IMR-90 (cell line): Measurements from ENCODE around the gene ATP1A4. TPM values are rescaled to one million over a fixed set of nuclear protein-coding genes. Genes with fewer than 3 reads are reported as not detected.

Source experiments
- ATAC-seq: fragments of 200-7000 bp; cut with Tn5 transposase; 2 replicates; pipeline ENCODE4 v1.9.1; 2020; ENCODE audit warnings: low read depth, mild to moderate bottlenecking, moderate library complexity
- BruUV-seq: library from RNA; stranded (reverse); fragments of 400-500 nt; replicated peaks from 2 replicates; lab custom pipeline; 2021; lab: Mats Ljungman, UMichigan
- CTCF ChIA-PET: fragments of 300-600 bp; formaldehyde crosslinking; extraction: SDS; loops from one replicate; lab custom pipeline; 2021; ENCODE audit warnings: antibody characterized with exemption; lab: Yijun Ruan, JAX
- POLR2A ChIA-PET: fragments of 300-600 bp; sonication (Branson Sonifier 250); formaldehyde crosslinking; loops from one replicate; lab custom pipeline; 2022; ENCODE audit warnings: antibody characterized with exemption; ENCODE audit not compliant: unreplicated experiment; lab: Charles Lee
- DNase-seq: peaks from one replicate; pipeline ENCODE4 v3.0.0; 2013
- H2AFZ ChIP-seq: replicated peaks from 2 replicates; pipeline ENCODE3; 2013; ENCODE audit warnings: low read length, mild to moderate bottlenecking; ENCODE audit not compliant: poor library complexity
- H2AK5ac ChIP-seq: 2 replicates; pipeline ENCODE4 v1.6.1; 2013; ENCODE audit warnings: low read depth, low read length, inconsistent platforms
- H2AK9ac ChIP-seq: replicated peaks from 2 replicates; pipeline ENCODE3; 2013; ENCODE audit warnings: mild to moderate bottlenecking, low read depth, low read length, moderate library complexity; ENCODE audit not compliant: poor library complexity
- H2BK120ac ChIP-seq: 2 replicates; pipeline ENCODE4 v1.6.1; 2013; ENCODE audit warnings: low read depth, low read length, inconsistent platforms
- H2BK15ac ChIP-seq: 3 replicates; pipeline ENCODE4 v1.6.1; 2013; ENCODE audit warnings: low read depth, low read length, inconsistent platforms
- H2BK20ac ChIP-seq: 2 replicates; pipeline ENCODE4 v1.6.1; 2013; ENCODE audit warnings: low read depth, mild to moderate bottlenecking, inconsistent platforms, low read length, moderate library complexity
- H2BK5ac ChIP-seq: 2 replicates; pipeline ENCODE4 v1.6.1; 2013; ENCODE audit warnings: mild to moderate bottlenecking, low read depth, low read length, inconsistent platforms; ENCODE audit not compliant: poor library complexity, severe bottlenecking
- H3K14ac ChIP-seq: replicated peaks from 2 replicates; pipeline ENCODE4 v1.6.1; 2013; ENCODE audit warnings: low read depth, low read length, inconsistent platforms
- H3K18ac ChIP-seq: 2 replicates; pipeline ENCODE4 v1.6.1; 2013; ENCODE audit warnings: low read depth, low read length, control low read depth
- H3K23ac ChIP-seq: 2 replicates; pipeline ENCODE4 v1.6.1; 2013; ENCODE audit warnings: low read depth, low read length, inconsistent platforms
- H3K27ac ChIP-seq: 2 replicates; pipeline ENCODE4 v1.5.1; 2013; ENCODE audit warnings: mild to moderate bottlenecking, control low read depth, low read length; ENCODE audit not compliant: insufficient read depth
- H3K27me3 ChIP-seq: 2 replicates; pipeline ENCODE4 v1.6.1; 2013; ENCODE audit warnings: low read length; ENCODE audit not compliant: control insufficient read depth, insufficient read depth
- H3K36me3 ChIP-seq: 2 replicates; pipeline ENCODE4 v1.6.1; 2013; ENCODE audit warnings: low read length, mixed read lengths; ENCODE audit not compliant: control insufficient read depth, insufficient read depth
- H3K4ac ChIP-seq: 2 replicates; pipeline ENCODE4 v1.6.1; 2013; ENCODE audit warnings: low read depth, low read length, inconsistent platforms
- H3K4me1 ChIP-seq: 2 replicates; pipeline ENCODE4 v1.6.1; 2013; ENCODE audit warnings: low read length, mixed read lengths; ENCODE audit not compliant: control insufficient read depth, insufficient read depth
- H3K4me2 ChIP-seq: 2 replicates; pipeline ENCODE4 v1.6.1; 2013; ENCODE audit warnings: low read depth, mild to moderate bottlenecking, control low read depth, low read length, moderate library complexity
- H3K4me3 ChIP-seq: 2 replicates; pipeline ENCODE4 v1.5.1; 2013; ENCODE audit warnings: low read depth, mild to moderate bottlenecking, control low read depth, low read length, moderate library complexity; ENCODE audit not compliant: insufficient read depth
- H3K56ac ChIP-seq: 2 replicates; pipeline ENCODE4 v1.6.1; 2013; ENCODE audit warnings: low read length, inconsistent platforms; ENCODE audit not compliant: insufficient read depth; ENCODE audit errors: extremely low read depth
- H3K79me1 ChIP-seq, 2 experiments: 2 replicates each; pipeline ENCODE4 v1.6.1; 2013; ENCODE audit warnings: low read length in 2 of 2, inconsistent platforms in 1 of 2, low read depth in 1 of 2
- H3K9ac ChIP-seq: 2 replicates; pipeline ENCODE4 v1.6.1; 2013; ENCODE audit warnings: low read depth, low read length, control low read depth
- H3K9me1 ChIP-seq: 2 replicates; pipeline ENCODE4 v1.6.1; 2013; ENCODE audit warnings: low read length, inconsistent platforms; ENCODE audit not compliant: insufficient read depth
- H3K9me3 ChIP-seq: 2 replicates; pipeline ENCODE4 v1.6.1; 2013; ENCODE audit warnings: low read length; ENCODE audit not compliant: control insufficient read depth, insufficient read depth
- H4K20me1 ChIP-seq: 2 replicates; pipeline ENCODE4 v1.6.1; 2013; ENCODE audit warnings: low read length, inconsistent platforms; ENCODE audit not compliant: insufficient read depth
- H4K5ac ChIP-seq: 2 replicates; pipeline ENCODE4 v1.6.1; 2013; ENCODE audit warnings: mild to moderate bottlenecking, low read depth, low read length, control low read depth
- H4K8ac ChIP-seq, 2 experiments: 2 replicates each; pipeline ENCODE4 v1.6.1; 2013; ENCODE audit warnings: low read depth in 2 of 2, low read length in 2 of 2, control low read depth in 1 of 2, inconsistent platforms in 1 of 2
- H4K91ac ChIP-seq: 2 replicates; pipeline ENCODE4 v1.6.1; 2013; ENCODE audit warnings: low read depth, low read length, inconsistent platforms; ENCODE audit not compliant: insufficient read depth
- BHLHE40 ChIP-seq: fragments of 150-350 bp; IDR thresholded peaks from 2 replicates; pipeline ENCODE4 v1.6.1; 2016; ENCODE audit warnings: mild to moderate bottlenecking, low read depth, low read length
- CEBPB ChIP-seq: IDR thresholded peaks from 2 replicates; pipeline ENCODE4 v1.6.1; 2012; ENCODE audit warnings: low read depth, low read length, improper control_type of control experiment
- CHD1 ChIP-seq: IDR thresholded peaks from 2 replicates; pipeline ENCODE4 v1.6.1; 2012; ENCODE audit warnings: low read depth, low read length, improper control_type of control experiment
- FOS ChIP-seq: fragments of 150-350 bp; IDR thresholded peaks from 2 replicates; pipeline ENCODE4 v1.6.1; 2016; ENCODE audit warnings: low read depth, low read length
- MAFK ChIP-seq: IDR thresholded peaks from 2 replicates; pipeline ENCODE4 v1.6.1; 2012; ENCODE audit warnings: low read depth, low read length, improper control_type of control experiment
- MAZ ChIP-seq: IDR thresholded peaks from 2 replicates; pipeline ENCODE4 v1.6.1; 2012; ENCODE audit warnings: low read depth, mild to moderate bottlenecking, low read length, improper control_type of control experiment, moderate library complexity, borderline replicate concordance
- MXI1 ChIP-seq: IDR thresholded peaks from 2 replicates; pipeline ENCODE4 v1.6.1; 2012; ENCODE audit warnings: low read depth, mild to moderate bottlenecking, low read length, moderate library complexity, borderline replicate concordance
- NFE2L2 ChIP-seq: fragments of 150-350 bp; IDR thresholded peaks from 2 replicates; pipeline ENCODE4 v1.6.1; 2016; ENCODE audit warnings: low read depth, mild to moderate bottlenecking, low read length
- POLR2A ChIP-seq: IDR thresholded peaks from 2 replicates; pipeline ENCODE4 v1.6.1; 2012; ENCODE audit warnings: mild to moderate bottlenecking, low read depth, low read length
- RAD21 ChIP-seq: IDR thresholded peaks from 2 replicates; pipeline ENCODE4 v1.6.1; 2012; ENCODE audit warnings: low read length, improper control_type of control experiment
- RFX5 ChIP-seq: IDR thresholded peaks from 2 replicates; pipeline ENCODE4 v1.8.0; 2012; ENCODE audit warnings: low read depth, mild to moderate bottlenecking, low read length, moderate library complexity
- SMC3 ChIP-seq: fragments of 150-350 bp; IDR thresholded peaks from 2 replicates; pipeline ENCODE4 v1.6.1; 2016; ENCODE audit warnings: low read depth, mild to moderate bottlenecking, antibody characterized with exemption, low read length, moderate library complexity
- WGBS, 2 experiments: methylation state at CpG; one replicate each; pipeline versions ENCODE4 v1.1.5 to v1.1.7; 2013; ENCODE audit warnings: missing lambda C conversion rate in 2 of 2; ENCODE audit not compliant: insufficient read length in 1 of 2; ENCODE audit errors: extremely low coverage in 2 of 2; 5-methylcytosine and 5-hydroxymethylcytosine counted together
- dilution Hi-C: fragments of 300-500 bp; cut with HindIII; formaldehyde crosslinking; loops from one replicate; pipeline ENCODE4 v1.14.3; 2018; ENCODE audit warnings: low sequenced_read_pairs; ENCODE audit not compliant: unreplicated experiment
- in situ Hi-C: fragments of 300-500 bp; cut with MboI; formaldehyde crosslinking; loops from 3 replicates; pipeline ENCODE4 v1.14.3; 2019; ENCODE audit warnings: low sequenced_read_pairs, inconsistent platforms, mixed read lengths
- intact Hi-C: fragments of 100-400 bp; cut with micrococcal nuclease; formaldehyde crosslinking; loops from 2 replicates; pipeline ENCODE4 v1.10.0; 2022
- polyA plus RNA-seq, 3 experiments: library from polyadenylated mRNA; depleted of rRNA; stranded (reverse); fragments of >200 nt; gene quantifications; 2 replicates each; pipeline ENCODE4 v1.2.3, GENCODE V29; 2012; ENCODE audit warnings: low replicate concordance in 1 of 3
- total RNA-seq: library from RNA; depleted of rRNA; stranded (reverse); fragments of >200 nt; gene quantifications from 2 replicates; pipeline ENCODE4 v1.2.3, GENCODE V29; 2012
- TF ChIP-seq, protein P1 (sequence below): fragments of 150-350 bp; IDR thresholded peaks from 2 replicates; pipeline ENCODE4 v1.6.1; 2016; ENCODE audit warnings: low read depth, mild to moderate bottlenecking, low read length, moderate library complexity, borderline replicate concordance
- TF ChIP-seq, protein P2 (sequence below): fragments of 150-350 bp; IDR thresholded peaks from 2 replicates; pipeline ENCODE4 v1.6.1; 2017; ENCODE audit warnings: mild to moderate bottlenecking, antibody characterized with exemption, low read length, low read depth
- TF ChIP-seq, protein P3 (sequence below): conservative IDR thresholded peaks from 2 replicates; pipeline ENCODE4 v1.5.1; 2012; ENCODE audit warnings: mild to moderate bottlenecking, low read depth, low read length, improper control_type of control experiment

Gene ATP1A4
- total and polyA plus RNA-seq, 2 of the 4 experiments (the other 2 are of a cell fraction) = not detected

DNA sequence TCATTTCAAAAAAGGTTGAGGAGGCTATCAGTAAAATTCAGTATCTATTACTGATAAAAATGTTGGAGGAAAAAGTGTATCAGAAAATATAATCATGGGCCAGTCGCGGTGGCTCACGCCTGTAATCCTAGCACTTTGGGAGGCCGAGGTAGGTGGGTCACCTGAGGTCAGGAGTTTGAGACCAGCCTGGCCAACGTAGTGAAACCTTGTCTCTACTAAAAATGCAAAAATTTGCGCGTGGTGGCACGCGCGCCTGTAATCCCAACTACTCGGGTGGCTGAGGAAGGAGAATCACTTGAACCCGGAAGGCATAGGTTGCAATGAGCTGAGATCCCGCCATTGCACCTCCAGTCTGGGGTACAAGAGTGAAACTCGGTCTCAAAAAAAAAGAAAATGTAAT lies 5.3 kb upstream of the ATP1A4 start:
- intact Hi-C loops = no loop called here
- Histone ChIP-seq H3K18ac (no peak overlapping the region), H4K91ac (no peak overlapping the region), H3K9ac (no peak overlapping the region), H3K79me1 (no peaks in the 10 kb centered on the region), H2BK15ac (no peak overlapping the region), H2BK5ac (no peak overlapping the region), H4K20me1 (no peaks in the 10 kb centered on the region), H3K23ac (no peak overlapping the region), H2BK120ac (no peak overlapping the region), H3K56ac (no peak overlapping the region), H3K27me3 (peaks cover 18% of the 10 kb centered on the region), H3K4me3 (no peak overlapping the region), H4K5ac (no peak overlapping the region), H4K8ac (no peak overlapping the region), H3K14ac (no peak overlapping the region), H2AFZ (no peak overlapping the region), H3K4me1 (no peaks in the 10 kb centered on the region), H2AK5ac (no peak overlapping the region), H3K27ac (no peak overlapping the region), H3K9me1 (no peaks in the 10 kb centered on the region), H3K4me2 (no peak overlapping the region), H2AK9ac (no peak overlapping the region), H3K9me3 (no peaks in the 10 kb centered on the region), H2BK20ac (no peak overlapping the region), H3K36me3 (no peaks in the 10 kb centered on the region), H3K4ac (no peak overlapping the region)
- POLR2A ChIA-PET = interaction anchor here (0.7 kb wide), 1 partner anchor 109 kb away, joined by 12 read pairs; no protein-coding TSS in a partner anchor
- in situ Hi-C loops = no loop called here
- no TSS peak for BruUV-seq
- 90% methylated on average over 4 of the region's 14 CpGs; no CpG with 5 or more reads in 1 of the 2 experiments for WGBS, 2 experiments
- DNase-seq (no peak), ATAC-seq (no peak)
- dilution Hi-C loops = no loop called here
- CTCF ChIA-PET = interaction anchor here (0.8 kb wide), 1 partner anchor 16 kb away, joined by 6 read pairs; no protein-coding TSS in a partner anchor
- TF ChIP-seq POLR2A (no peak), RFX5 (no peak), CEBPB (no peak), MAFK (no peak), FOS (no peak), NFE2L2 (no peak), CHD1 (no peak), MXI1 (no peak), BHLHE40 (no peak), SMC3 (no peak), RAD21 (no peak), MAZ (no peak)
- TF ChIP-seq, protein P1, sequence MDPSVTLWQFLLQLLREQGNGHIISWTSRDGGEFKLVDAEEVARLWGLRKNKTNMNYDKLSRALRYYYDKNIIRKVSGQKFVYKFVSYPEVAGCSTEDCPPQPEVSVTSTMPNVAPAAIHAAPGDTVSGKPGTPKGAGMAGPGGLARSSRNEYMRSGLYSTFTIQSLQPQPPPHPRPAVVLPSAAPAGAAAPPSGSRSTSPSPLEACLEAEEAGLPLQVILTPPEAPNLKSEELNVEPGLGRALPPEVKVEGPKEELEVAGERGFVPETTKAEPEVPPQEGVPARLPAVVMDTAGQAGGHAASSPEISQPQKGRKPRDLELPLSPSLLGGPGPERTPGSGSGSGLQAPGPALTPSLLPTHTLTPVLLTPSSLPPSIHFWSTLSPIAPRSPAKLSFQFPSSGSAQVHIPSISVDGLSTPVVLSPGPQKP = no peak
- TF ChIP-seq, protein P2, sequence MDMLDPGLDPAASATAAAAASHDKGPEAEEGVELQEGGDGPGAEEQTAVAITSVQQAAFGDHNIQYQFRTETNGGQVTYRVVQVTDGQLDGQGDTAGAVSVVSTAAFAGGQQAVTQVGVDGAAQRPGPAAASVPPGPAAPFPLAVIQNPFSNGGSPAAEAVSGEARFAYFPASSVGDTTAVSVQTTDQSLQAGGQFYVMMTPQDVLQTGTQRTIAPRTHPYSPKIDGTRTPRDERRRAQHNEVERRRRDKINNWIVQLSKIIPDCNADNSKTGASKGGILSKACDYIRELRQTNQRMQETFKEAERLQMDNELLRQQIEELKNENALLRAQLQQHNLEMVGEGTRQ = no peak
- TF ChIP-seq, protein P3, sequence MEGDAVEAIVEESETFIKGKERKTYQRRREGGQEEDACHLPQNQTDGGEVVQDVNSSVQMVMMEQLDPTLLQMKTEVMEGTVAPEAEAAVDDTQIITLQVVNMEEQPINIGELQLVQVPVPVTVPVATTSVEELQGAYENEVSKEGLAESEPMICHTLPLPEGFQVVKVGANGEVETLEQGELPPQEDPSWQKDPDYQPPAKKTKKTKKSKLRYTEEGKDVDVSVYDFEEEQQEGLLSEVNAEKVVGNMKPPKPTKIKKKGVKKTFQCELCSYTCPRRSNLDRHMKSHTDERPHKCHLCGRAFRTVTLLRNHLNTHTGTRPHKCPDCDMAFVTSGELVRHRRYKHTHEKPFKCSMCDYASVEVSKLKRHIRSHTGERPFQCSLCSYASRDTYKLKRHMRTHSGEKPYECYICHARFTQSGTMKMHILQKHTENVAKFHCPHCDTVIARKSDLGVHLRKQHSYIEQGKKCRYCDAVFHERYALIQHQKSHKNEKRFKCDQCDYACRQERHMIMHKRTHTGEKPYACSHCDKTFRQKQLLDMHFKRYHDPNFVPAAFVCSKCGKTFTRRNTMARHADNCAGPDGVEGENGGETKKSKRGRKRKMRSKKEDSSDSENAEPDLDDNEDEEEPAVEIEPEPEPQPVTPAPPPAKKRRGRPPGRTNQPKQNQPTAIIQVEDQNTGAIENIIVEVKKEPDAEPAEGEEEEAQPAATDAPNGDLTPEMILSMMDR = no peak
